WI38 (cell line): ENCODE data around the gene TEAD1.

Experiments used
- H3K4me3 ChIP-seq: 2 replicates; pipeline ENCODE4 v1.5.1; 2011; ENCODE audit warnings: low read depth, mild to moderate bottlenecking, control low read depth, low read length
- CTCF ChIP-seq: IDR thresholded peaks from 2 replicates; pipeline ENCODE4 v1.5.1; 2012; ENCODE audit warnings: low read depth, mild to moderate bottlenecking, control low read depth, low read length

The TEAD1 gene

GRCh38 chr11:12862696-12863469 is 188.7 kb downstream of the TEAD1 start:
- no peak overlapping the region for H3K4me3 ChIP-seq
- TF ChIP-seq CTCF, result no peak

GRCh38 chr11:12863605-12864121 is 189.4 kb downstream of the TEAD1 start:
- TF ChIP-seq CTCF, result no peak
- no peak overlapping the region for H3K4me3 ChIP-seq

GRCh38 chr11:12864316-12865156 is 190.3 kb downstream of the TEAD1 start:
- TF ChIP-seq CTCF, result no peak
- H3K4me3 ChIP-seq, result no peak overlapping the region

- no peak for TF ChIP-seq CTCF
These were observed 191.8 kb downstream of the TEAD1 start for GRCh38 chr11:12865863-12866595.

GRCh38 chr11:12867531-12867930 is 193.3 kb downstream of the TEAD1 start:
- no peak overlapping the region for H3K4me3 ChIP-seq
- no peak for TF ChIP-seq CTCF

More at GRCh38 chr11:12865863-12866595, 191.8 kb downstream of the TEAD1 start:
- no peak overlapping the region for H3K4me3 ChIP-seq

GRCh38 chr11:12868315-12869073 is 194.3 kb downstream of the TEAD1 start:
- TF ChIP-seq CTCF, result no peak; the same call in 1 of the 2 replicates
- no peak overlapping the region for H3K4me3 ChIP-seq
